ENCODE data around the gene PARVB.

DNA sequence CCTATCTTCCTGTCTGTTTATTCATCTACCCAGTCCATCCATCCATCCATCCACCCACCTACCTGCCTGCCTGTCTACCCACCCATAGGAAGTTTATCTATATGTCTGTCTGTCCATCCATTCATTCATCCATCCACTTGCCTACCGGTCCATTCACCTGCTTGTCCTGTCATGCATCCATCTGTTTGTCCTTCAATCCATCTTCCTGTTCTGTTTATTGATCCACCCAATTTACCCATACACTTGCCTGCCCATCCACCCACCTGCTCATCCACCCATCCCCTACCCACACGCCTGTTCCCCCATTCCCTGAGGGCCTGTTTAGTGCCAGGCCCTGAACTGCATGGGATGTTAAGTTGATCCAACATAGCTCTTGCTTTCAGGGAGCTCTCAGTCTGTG lies 175.1 kb downstream of the PARVB start:
- TF ChIP-seq POLR2A (IDR thresholded peaks at IDR 0.05) = no peak
- TF ChIP-seq, protein P1, sequence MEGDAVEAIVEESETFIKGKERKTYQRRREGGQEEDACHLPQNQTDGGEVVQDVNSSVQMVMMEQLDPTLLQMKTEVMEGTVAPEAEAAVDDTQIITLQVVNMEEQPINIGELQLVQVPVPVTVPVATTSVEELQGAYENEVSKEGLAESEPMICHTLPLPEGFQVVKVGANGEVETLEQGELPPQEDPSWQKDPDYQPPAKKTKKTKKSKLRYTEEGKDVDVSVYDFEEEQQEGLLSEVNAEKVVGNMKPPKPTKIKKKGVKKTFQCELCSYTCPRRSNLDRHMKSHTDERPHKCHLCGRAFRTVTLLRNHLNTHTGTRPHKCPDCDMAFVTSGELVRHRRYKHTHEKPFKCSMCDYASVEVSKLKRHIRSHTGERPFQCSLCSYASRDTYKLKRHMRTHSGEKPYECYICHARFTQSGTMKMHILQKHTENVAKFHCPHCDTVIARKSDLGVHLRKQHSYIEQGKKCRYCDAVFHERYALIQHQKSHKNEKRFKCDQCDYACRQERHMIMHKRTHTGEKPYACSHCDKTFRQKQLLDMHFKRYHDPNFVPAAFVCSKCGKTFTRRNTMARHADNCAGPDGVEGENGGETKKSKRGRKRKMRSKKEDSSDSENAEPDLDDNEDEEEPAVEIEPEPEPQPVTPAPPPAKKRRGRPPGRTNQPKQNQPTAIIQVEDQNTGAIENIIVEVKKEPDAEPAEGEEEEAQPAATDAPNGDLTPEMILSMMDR (IDR thresholded peaks at IDR 0.05) = no peak

All from esophagus squamous epithelium (tissue), 4 donors.